LNCaP clone FGC (cell line): ENCODE measurements around the gene PLPP3.
A peak's percentile ranks its signal among the peaks of the same experiment; 100 is the strongest.

Source experiments
- DNase-seq: peaks from one replicate; pipeline ENCODE4 v3.0.0-alpha.2; 2011; ENCODE audit warnings: low read depth
- H3K4me3 ChIP-seq: 2 replicates; pipeline ENCODE4 v1.5.1; 2011; ENCODE audit warnings: mild to moderate bottlenecking, low read depth, low read length, control low read depth
- TF ChIP-seq, protein P1 (sequence below): IDR thresholded peaks from 2 replicates; pipeline ENCODE4 v1.5.1; 2012; ENCODE audit warnings: mild to moderate bottlenecking; ENCODE audit not compliant: control insufficient read depth, insufficient read depth; ENCODE audit errors: extremely low read depth

PLPP3 gene

GRCh38 chr1:56591909-56592308 lies 12.5 kb upstream of the PLPP3 start:
- DNase-seq = no peak
- H3K4me3 ChIP-seq = no peak overlapping the region
- TF ChIP-seq, protein P1, sequence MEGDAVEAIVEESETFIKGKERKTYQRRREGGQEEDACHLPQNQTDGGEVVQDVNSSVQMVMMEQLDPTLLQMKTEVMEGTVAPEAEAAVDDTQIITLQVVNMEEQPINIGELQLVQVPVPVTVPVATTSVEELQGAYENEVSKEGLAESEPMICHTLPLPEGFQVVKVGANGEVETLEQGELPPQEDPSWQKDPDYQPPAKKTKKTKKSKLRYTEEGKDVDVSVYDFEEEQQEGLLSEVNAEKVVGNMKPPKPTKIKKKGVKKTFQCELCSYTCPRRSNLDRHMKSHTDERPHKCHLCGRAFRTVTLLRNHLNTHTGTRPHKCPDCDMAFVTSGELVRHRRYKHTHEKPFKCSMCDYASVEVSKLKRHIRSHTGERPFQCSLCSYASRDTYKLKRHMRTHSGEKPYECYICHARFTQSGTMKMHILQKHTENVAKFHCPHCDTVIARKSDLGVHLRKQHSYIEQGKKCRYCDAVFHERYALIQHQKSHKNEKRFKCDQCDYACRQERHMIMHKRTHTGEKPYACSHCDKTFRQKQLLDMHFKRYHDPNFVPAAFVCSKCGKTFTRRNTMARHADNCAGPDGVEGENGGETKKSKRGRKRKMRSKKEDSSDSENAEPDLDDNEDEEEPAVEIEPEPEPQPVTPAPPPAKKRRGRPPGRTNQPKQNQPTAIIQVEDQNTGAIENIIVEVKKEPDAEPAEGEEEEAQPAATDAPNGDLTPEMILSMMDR = no peak

DNA sequence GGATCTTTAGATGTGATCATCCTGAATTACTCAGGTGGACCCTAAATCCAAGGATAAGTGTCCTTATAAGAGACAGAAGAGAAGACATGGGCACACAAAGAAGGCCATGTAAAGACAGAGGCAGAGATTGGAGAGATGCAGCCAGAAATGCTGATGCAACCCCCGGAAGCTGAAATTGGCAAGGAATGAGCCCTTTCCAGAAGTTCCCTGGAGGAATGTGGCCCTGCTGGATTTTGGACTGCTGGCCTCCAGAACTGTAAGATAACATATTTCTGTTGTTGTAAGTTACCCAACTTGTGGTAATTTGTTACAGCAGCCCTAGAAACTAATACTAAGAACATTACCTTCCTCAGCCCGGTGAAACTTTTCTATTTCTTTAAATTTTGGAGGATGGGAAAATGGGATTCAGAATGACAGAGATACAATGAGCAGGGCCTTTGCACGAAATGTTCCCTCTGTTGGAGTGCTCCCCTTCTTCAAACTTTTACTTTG lies 11.2 kb upstream of the PLPP3 start:
- TF ChIP-seq, protein P1 = no peak
- H3K4me3 ChIP-seq = no peak overlapping the region
- no peak for DNase-seq

GRCh38 chr1:56589369-56589768 lies 10.0 kb upstream of the PLPP3 start:
- DNase-seq = no peak
- H3K4me3 ChIP-seq = no peak overlapping the region

DNA sequence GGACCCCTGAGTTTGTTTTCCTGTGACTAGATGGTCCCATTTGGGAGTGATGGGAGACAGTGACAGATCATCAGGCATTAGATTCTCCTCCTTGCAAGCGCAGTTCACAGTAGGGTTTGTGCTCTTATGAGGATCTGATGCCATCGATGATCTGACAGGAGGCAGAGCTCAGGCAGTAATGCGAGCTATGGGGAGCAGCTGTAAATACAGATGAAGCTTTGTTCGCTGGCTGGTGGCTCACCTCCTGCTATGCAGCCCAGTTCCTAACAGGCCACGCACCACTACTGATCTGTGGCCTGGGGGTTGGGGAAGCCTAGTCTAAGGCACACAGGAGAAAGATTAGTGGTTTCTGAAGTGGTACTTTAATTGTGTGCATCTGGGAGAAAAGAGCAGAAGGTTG lies 7.1 kb upstream of the PLPP3 start:
- DNase-seq = no peak
- TF ChIP-seq, protein P1 = no peak
- H3K4me3 ChIP-seq = no peak overlapping the region

More at GRCh38 chr1:56589369-56589768, 10.0 kb upstream of the PLPP3 start:
- TF ChIP-seq, protein P1 = no peak

GRCh38 chr1:56585985-56586384 lies 6.6 kb upstream of the PLPP3 start:
- TF ChIP-seq, protein P1 = peak; percentile 20; the same call in 1 of the 2 replicates
- no peak overlapping the region for H3K4me3 ChIP-seq
- no peak for DNase-seq

GRCh38 chr1:56584910-56585528 lies 5.7 kb upstream of the PLPP3 start:
- no peak overlapping the region for H3K4me3 ChIP-seq
- TF ChIP-seq, protein P1 = peak; percentile 81
- DNase-seq = no peak

DNA sequence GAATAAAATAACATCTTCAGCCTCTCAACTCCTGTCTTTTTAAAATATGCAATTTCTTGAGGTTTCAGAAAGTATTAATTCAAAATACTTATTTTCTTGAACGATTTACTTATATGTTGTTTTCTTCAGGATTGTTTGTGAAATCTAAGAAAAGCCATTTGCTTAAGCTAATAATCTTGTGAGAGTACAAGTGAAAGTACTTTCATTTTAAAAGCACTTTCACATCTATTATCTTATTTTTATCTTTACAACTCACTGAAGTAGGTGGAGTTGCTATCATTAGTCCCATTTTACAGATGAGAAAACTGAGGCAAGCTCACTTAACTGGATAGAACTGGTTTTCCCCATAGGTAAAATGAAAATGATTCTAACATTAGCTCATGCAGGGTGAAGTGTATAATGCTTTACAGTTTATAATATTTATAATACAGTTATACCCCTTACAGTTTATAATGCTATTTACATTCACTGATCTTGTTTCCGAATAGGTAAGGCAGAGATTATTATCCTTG lies 4.7 kb upstream of the PLPP3 start:
- TF ChIP-seq, protein P1 = no peak
- no peak overlapping the region for H3K4me3 ChIP-seq
- no peak for DNase-seq
